ENCODE measurements around the gene DBN1. TPM values are rescaled to one million over a fixed set of nuclear protein-coding genes. Genes with fewer than 3 reads are reported as not detected.

Gene DBN1
- total RNA-seq, 1 donor from 2014 or later = 371 TPM

GRCh38 chr5:177477701-177478477 lies 4.5 kb upstream of the DBN1 start:
- H3K4me3 ChIP-seq (ENCODE audit: insufficient read depth, low read depth, low read length) = no peak overlapping the region
- FAIRE-seq = no peak
- H3K4me1 Mint-ChIP-seq (ENCODE audit: low read depth, unreplicated experiment) = peaks cover 58% of the 10 kb centered on the region
- no peaks in the 10 kb centered on the region for H3K27me3 Mint-ChIP-seq (ENCODE audit: low read depth, unreplicated experiment)
- no peaks in the 10 kb centered on the region for H3K27me3 ChIP-seq (ENCODE audit: insufficient read depth, low read length)
- peak overlapping the region; percentile 60 for H3K4me3 Mint-ChIP-seq (ENCODE audit: unreplicated experiment)
- TF ChIP-seq CTCF (IDR thresholded peaks at IDR 0.05; ENCODE audit: insufficient read depth, low read depth, low read length) = no peak
- no peak for TF ChIP-seq EZH2 (IDR thresholded peaks at IDR 0.05; ENCODE audit: insufficient read depth, low read length)
- H3K36me3 Mint-ChIP-seq (ENCODE audit: low read depth, unreplicated experiment) = peaks cover 10% of the 10 kb centered on the region
- no peak overlapping the region for H3K27ac ChIP-seq (ENCODE audit: low read depth, low read length)
- H3K4me2 ChIP-seq (ENCODE audit: low read length) = no peak overlapping the region
- H3K27ac Mint-ChIP-seq (ENCODE audit: unreplicated experiment) = peak overlapping the region; percentile 89
- no peaks in the 10 kb centered on the region for H3K9me3 Mint-ChIP-seq (ENCODE audit: unreplicated experiment)
- H3K79me2 ChIP-seq (ENCODE audit: insufficient read depth, low read length) = peaks cover 1% of the 10 kb centered on the region
- H2AFZ ChIP-seq (ENCODE audit: low read depth, low read length) = no peak overlapping the region
- H3K9me3 ChIP-seq (ENCODE audit: insufficient read depth, low read depth, low read length) = no peaks in the 10 kb centered on the region
- H4K20me1 ChIP-seq (ENCODE audit: insufficient read depth, low read length) = peaks cover 44% of the 10 kb centered on the region
- peaks cover 36% of the 10 kb centered on the region for H3K4me1 ChIP-seq (ENCODE audit: insufficient read depth, low read length)
- H3K9ac ChIP-seq (ENCODE audit: low read length) = no peak overlapping the region
- no peak for DNase-seq (ENCODE audit: low read depth)
- no peaks in the 10 kb centered on the region for H3K36me3 ChIP-seq (ENCODE audit: insufficient read depth, low read length)

GRCh38 chr5:177476531-177477233 lies 3.2 kb upstream of the DBN1 start:
- no peak overlapping the region for H3K4me3 Mint-ChIP-seq (ENCODE audit: unreplicated experiment)
- Histone ChIP-seq H3K79me2 (ENCODE audit: insufficient read depth, low read length) (peaks cover 14% of the 10 kb centered on the region), H3K9me3 (ENCODE audit: insufficient read depth, low read depth, low read length) (no peaks in the 10 kb centered on the region), H3K27me3 (ENCODE audit: insufficient read depth, low read length) (no peaks in the 10 kb centered on the region), H2AFZ (ENCODE audit: low read depth, low read length) (no peak overlapping the region), H3K4me3 (ENCODE audit: insufficient read depth, low read depth, low read length) (no peak overlapping the region), H3K4me2 (ENCODE audit: low read length) (no peak overlapping the region), H3K9ac (ENCODE audit: low read length) (no peak overlapping the region), H3K36me3 (ENCODE audit: insufficient read depth, low read length) (no peaks in the 10 kb centered on the region), H3K4me1 (ENCODE audit: insufficient read depth, low read length) (peaks cover 37% of the 10 kb centered on the region), H3K27ac (ENCODE audit: low read depth, low read length) (no peak overlapping the region), H4K20me1 (ENCODE audit: insufficient read depth, low read length) (peaks cover 42% of the 10 kb centered on the region)
- H3K9me3 Mint-ChIP-seq (ENCODE audit: unreplicated experiment) = no peaks in the 10 kb centered on the region
- TF ChIP-seq EZH2 (IDR thresholded peaks at IDR 0.05; ENCODE audit: insufficient read depth, low read length) (no peak), CTCF (IDR thresholded peaks at IDR 0.05; ENCODE audit: insufficient read depth, low read depth, low read length) (no peak)
- H3K27me3 Mint-ChIP-seq (ENCODE audit: low read depth, unreplicated experiment) = no peaks in the 10 kb centered on the region
- H3K4me1 Mint-ChIP-seq (ENCODE audit: low read depth, unreplicated experiment) = peaks cover 49% of the 10 kb centered on the region
- FAIRE-seq (no peak), DNase-seq (ENCODE audit: low read depth) (peak; percentile 74)
- peaks cover 6% of the 10 kb centered on the region for H3K36me3 Mint-ChIP-seq (ENCODE audit: low read depth, unreplicated experiment)
- H3K27ac Mint-ChIP-seq (ENCODE audit: unreplicated experiment) = peak overlapping the region; percentile 92

Measured in astrocyte (in vitro differentiated cells and primary cell).